Mesendoderm (in vitro differentiated cells): ENCODE data around the gene RAPGEF5.

Experiments used
- DNase-seq: peaks from one replicate; pipeline ENCODE4 v3.0.0; 2013
- H2AK5ac ChIP-seq: 2 replicates; pipeline ENCODE4 v1.6.1; 2013; ENCODE audit warnings: low read length, inconsistent platforms
- H2BK120ac ChIP-seq: 2 replicates; pipeline ENCODE4 v1.6.1; 2013; ENCODE audit warnings: low read depth, mild to moderate bottlenecking, low read length, moderate library complexity, mixed read lengths
- H2BK15ac ChIP-seq: replicated peaks from 2 replicates; pipeline ENCODE4 v1.6.1; 2013; ENCODE audit warnings: low read depth, mild to moderate bottlenecking, moderate library complexity
- H2BK5ac ChIP-seq: 2 replicates; pipeline ENCODE4 v1.6.1; 2013; ENCODE audit warnings: low read length, inconsistent platforms
- H3K18ac ChIP-seq: 2 replicates; pipeline ENCODE4 v1.6.1; 2013; ENCODE audit warnings: mild to moderate bottlenecking, low read length, mixed read lengths
- H3K23ac ChIP-seq: one replicate; pipeline ENCODE4 v1.6.1; 2013; ENCODE audit warnings: low read length
- H3K27ac ChIP-seq: 2 replicates; pipeline ENCODE4 v1.5.1; 2013; ENCODE audit warnings: low read depth, mild to moderate bottlenecking, inconsistent platforms, low read length, moderate library complexity
- H3K27me3 ChIP-seq: 2 replicates; pipeline ENCODE4 v1.6.1; 2013; ENCODE audit warnings: low read length, control low read depth, mild to moderate bottlenecking, inconsistent platforms; ENCODE audit not compliant: insufficient read depth, poor library complexity
- H3K36me3 ChIP-seq: 2 replicates; pipeline ENCODE4 v1.6.1; 2013; ENCODE audit warnings: low read length, inconsistent platforms; ENCODE audit not compliant: control insufficient read depth, insufficient read depth
- H3K4ac ChIP-seq: one replicate; pipeline ENCODE4 v1.6.1; 2013; ENCODE audit warnings: low read depth, mild to moderate bottlenecking, low read length, moderate library complexity
- H3K4me1 ChIP-seq: 2 replicates; pipeline ENCODE4 v1.6.1; 2013; ENCODE audit warnings: low read depth, low read length, inconsistent platforms; ENCODE audit not compliant: control insufficient read depth
- H3K4me2 ChIP-seq: 2 replicates; pipeline ENCODE4 v1.6.1; 2013; ENCODE audit warnings: low read length
- H3K4me3 ChIP-seq: 2 replicates; pipeline ENCODE4 v1.5.1; 2013; ENCODE audit warnings: mild to moderate bottlenecking, low read length
- H3K56ac ChIP-seq: one replicate; pipeline ENCODE4 v1.6.1; 2013; ENCODE audit warnings: low read length
- H3K79me1 ChIP-seq: 2 replicates; pipeline ENCODE4 v1.6.1; 2013; ENCODE audit warnings: low read length, inconsistent platforms
- H3K79me2 ChIP-seq: 2 replicates; pipeline ENCODE4 v1.6.1; 2013; ENCODE audit warnings: mild to moderate bottlenecking, low read length; ENCODE audit not compliant: control insufficient read depth, insufficient read depth
- H3K9ac ChIP-seq: 2 replicates; pipeline ENCODE4 v1.6.1; 2013; ENCODE audit warnings: low read length, inconsistent platforms
- H4K5ac ChIP-seq: one replicate; pipeline ENCODE4 v1.6.1; 2013; ENCODE audit warnings: low read length
- H4K8ac ChIP-seq: one replicate; pipeline ENCODE4 v1.6.1; 2013; ENCODE audit warnings: low read depth, mild to moderate bottlenecking, control low read depth, low read length, moderate library complexity
- WGBS: extraction: QIAGEN DNeasy Blood & Tissue Kit; methylation state at CpG from one replicate; pipeline ENCODE4 v1.1.7; 2013; ENCODE audit warnings: low lambda C conversion rate, missing lambda C conversion rate; ENCODE audit not compliant: insufficient coverage; ENCODE audit errors: extremely low coverage; 5-methylcytosine and 5-hydroxymethylcytosine counted together

RAPGEF5 gene

DNA sequence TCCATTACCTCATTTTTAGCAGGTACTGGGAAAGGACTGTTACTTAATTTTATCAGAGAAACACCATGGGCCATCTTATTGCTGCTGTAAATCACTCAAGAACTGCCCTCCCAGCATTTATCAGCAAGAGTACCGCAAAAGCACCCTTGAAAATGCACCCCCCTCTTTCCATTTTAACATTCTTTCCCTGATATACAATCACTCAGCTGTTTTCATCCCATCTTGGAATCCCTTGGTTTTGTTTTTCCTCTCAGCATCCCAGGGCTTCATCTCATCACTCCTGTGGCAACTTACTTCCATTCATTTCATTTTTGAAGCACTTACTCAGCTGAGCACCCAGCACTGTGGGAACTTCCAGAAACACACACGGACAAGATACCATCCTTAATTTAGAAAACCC lies 36.5 kb downstream of the RAPGEF5 start:
- no peak overlapping the region for H2AK5ac ChIP-seq
- H3K56ac ChIP-seq: peak overlapping the region; percentile 31
- no peaks in the 10 kb centered on the region for H3K79me2 ChIP-seq
- no peak overlapping the region for H3K4ac ChIP-seq
- H3K79me1 ChIP-seq: no peaks in the 10 kb centered on the region
- H3K36me3 ChIP-seq: no peaks in the 10 kb centered on the region
- no peak for DNase-seq
- H3K9ac ChIP-seq: no peak overlapping the region
- no peak overlapping the region for H2BK5ac ChIP-seq
- H2BK15ac ChIP-seq: peak overlapping the region; percentile 85
- no peak overlapping the region for H4K8ac ChIP-seq
- no peaks in the 10 kb centered on the region for H3K27me3 ChIP-seq
- H3K18ac ChIP-seq: peak overlapping the region; percentile 60
- H3K4me3 ChIP-seq: no peak overlapping the region
- H3K4me1 ChIP-seq: peaks cover 8% of the 10 kb centered on the region
- no CpG with 5 or more reads among the region's 2 CpGs for WGBS
- H2BK120ac ChIP-seq: no peak overlapping the region
- peak overlapping the region; percentile 78 for H3K27ac ChIP-seq
- H4K5ac ChIP-seq: no peak overlapping the region
- H3K4me2 ChIP-seq: no peak overlapping the region
- H3K23ac ChIP-seq: no peak overlapping the region

- no peak overlapping the region for H3K23ac ChIP-seq
- H3K56ac ChIP-seq: peak overlapping the region; percentile 31
- H3K79me1 ChIP-seq: no peaks in the 10 kb centered on the region
- peaks cover 8% of the 10 kb centered on the region for H3K4me1 ChIP-seq
- no peak overlapping the region for H2AK5ac ChIP-seq
- H3K36me3 ChIP-seq: no peaks in the 10 kb centered on the region
- H3K4ac ChIP-seq: no peak overlapping the region
- H4K8ac ChIP-seq: no peak overlapping the region
- no peak overlapping the region for H3K4me2 ChIP-seq
- H2BK120ac ChIP-seq: no peak overlapping the region
- no peak overlapping the region for H2BK5ac ChIP-seq
- no CpG with 5 or more reads among the region's 7 CpGs for WGBS
- peak overlapping the region; percentile 78 for H3K27ac ChIP-seq
- H3K9ac ChIP-seq: no peak overlapping the region
- DNase-seq: peak; percentile 52
- no peaks in the 10 kb centered on the region for H3K27me3 ChIP-seq
- H3K79me2 ChIP-seq: no peaks in the 10 kb centered on the region
- no peak overlapping the region for H4K5ac ChIP-seq
- H3K4me3 ChIP-seq: no peak overlapping the region
- H2BK15ac ChIP-seq: peak overlapping the region; percentile 85
- no peak overlapping the region for H3K18ac ChIP-seq
Measured at GRCh38 chr7:22319424-22320403, 37.2 kb downstream of the RAPGEF5 start.

- no peak overlapping the region for H2BK15ac ChIP-seq
- no peak overlapping the region for H3K4me2 ChIP-seq
- H2BK5ac ChIP-seq: no peak overlapping the region
- H3K9ac ChIP-seq: no peak overlapping the region
- no peak overlapping the region for H2BK120ac ChIP-seq
- H3K4me3 ChIP-seq: no peak overlapping the region
- H3K23ac ChIP-seq: no peak overlapping the region
- H4K8ac ChIP-seq: no peak overlapping the region
- no peaks in the 10 kb centered on the region for H3K27me3 ChIP-seq
- H3K79me2 ChIP-seq: no peaks in the 10 kb centered on the region
- H4K5ac ChIP-seq: no peak overlapping the region
- WGBS: no CpG with 5 or more reads among the region's 4 CpGs
- DNase-seq: no peak
- H2AK5ac ChIP-seq: no peak overlapping the region
- H3K56ac ChIP-seq: no peak overlapping the region
- no peak overlapping the region for H3K4ac ChIP-seq
- peaks cover 8% of the 10 kb centered on the region for H3K4me1 ChIP-seq
- H3K27ac ChIP-seq: no peak overlapping the region
- H3K79me1 ChIP-seq: no peaks in the 10 kb centered on the region
- no peak overlapping the region for H3K18ac ChIP-seq
- no peaks in the 10 kb centered on the region for H3K36me3 ChIP-seq
Measured at GRCh38 chr7:22318376-22318775, 38.6 kb downstream of the RAPGEF5 start.

GRCh38 chr7:22317632-22318031 lies 39.3 kb downstream of the RAPGEF5 start:
- Histone ChIP-seq H2BK15ac (no peak overlapping the region), H3K4me3 (no peak overlapping the region), H4K8ac (no peak overlapping the region), H3K18ac (no peak overlapping the region), H3K23ac (no peak overlapping the region), H2AK5ac (no peak overlapping the region), H3K4ac (no peak overlapping the region), H3K4me1 (peaks cover 8% of the 10 kb centered on the region), H2BK5ac (no peak overlapping the region), H3K4me2 (no peak overlapping the region), H3K27me3 (no peaks in the 10 kb centered on the region), H3K56ac (no peak overlapping the region), H3K36me3 (no peaks in the 10 kb centered on the region), H3K79me1 (no peaks in the 10 kb centered on the region), H3K9ac (no peak overlapping the region), H3K79me2 (no peaks in the 10 kb centered on the region), H2BK120ac (no peak overlapping the region), H4K5ac (no peak overlapping the region), H3K27ac (no peak overlapping the region)
- no CpG with 5 or more reads among the region's 4 CpGs for WGBS
- no peak for DNase-seq

DNA sequence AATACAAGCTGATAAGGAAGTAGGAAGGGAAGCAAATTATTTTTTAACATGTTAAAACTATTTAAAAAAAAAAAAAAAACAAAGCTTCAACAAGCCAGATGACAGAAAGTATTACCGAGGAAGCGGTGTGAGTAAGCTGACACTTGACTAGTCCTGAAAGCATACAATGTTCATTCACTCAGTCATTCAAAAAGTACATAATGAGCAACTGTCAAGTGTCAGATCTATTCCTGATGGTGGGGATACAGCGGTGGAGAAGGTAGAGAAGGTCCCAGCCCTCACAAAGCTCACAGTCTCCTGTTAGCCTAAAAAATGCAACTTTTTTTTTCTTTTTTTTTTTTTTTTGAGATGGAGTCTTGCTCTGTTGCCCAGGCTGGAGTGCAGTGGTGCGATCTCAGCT lies 40.0 kb downstream of the RAPGEF5 start:
- no peak overlapping the region for H4K8ac ChIP-seq
- no peak overlapping the region for H3K23ac ChIP-seq
- H3K56ac ChIP-seq: no peak overlapping the region
- no peaks in the 10 kb centered on the region for H3K79me2 ChIP-seq
- H3K36me3 ChIP-seq: no peaks in the 10 kb centered on the region
- peaks cover 8% of the 10 kb centered on the region for H3K4me1 ChIP-seq
- H3K27ac ChIP-seq: no peak overlapping the region
- no peak overlapping the region for H2AK5ac ChIP-seq
- H3K4ac ChIP-seq: no peak overlapping the region
- H2BK5ac ChIP-seq: no peak overlapping the region
- H2BK15ac ChIP-seq: no peak overlapping the region
- no peak overlapping the region for H3K4me3 ChIP-seq
- H3K79me1 ChIP-seq: no peaks in the 10 kb centered on the region
- no peak overlapping the region for H4K5ac ChIP-seq
- WGBS: no CpG with 5 or more reads among the region's 4 CpGs
- H3K27me3 ChIP-seq: no peaks in the 10 kb centered on the region
- H3K4me2 ChIP-seq: no peak overlapping the region
- no peak overlapping the region for H3K9ac ChIP-seq
- no peak overlapping the region for H3K18ac ChIP-seq
- no peak overlapping the region for H2BK120ac ChIP-seq
- DNase-seq: no peak
